NCI-H2227 treated with DMSO at 0.1 percent for 48 hours (cell line): ENCODE results near the gene RBM38.

Experiments
- DNase-seq: peaks from one replicate; lab custom pipeline; 2025; lab: John Stamatoyannopoulos, UW

Gene RBM38

DNA sequence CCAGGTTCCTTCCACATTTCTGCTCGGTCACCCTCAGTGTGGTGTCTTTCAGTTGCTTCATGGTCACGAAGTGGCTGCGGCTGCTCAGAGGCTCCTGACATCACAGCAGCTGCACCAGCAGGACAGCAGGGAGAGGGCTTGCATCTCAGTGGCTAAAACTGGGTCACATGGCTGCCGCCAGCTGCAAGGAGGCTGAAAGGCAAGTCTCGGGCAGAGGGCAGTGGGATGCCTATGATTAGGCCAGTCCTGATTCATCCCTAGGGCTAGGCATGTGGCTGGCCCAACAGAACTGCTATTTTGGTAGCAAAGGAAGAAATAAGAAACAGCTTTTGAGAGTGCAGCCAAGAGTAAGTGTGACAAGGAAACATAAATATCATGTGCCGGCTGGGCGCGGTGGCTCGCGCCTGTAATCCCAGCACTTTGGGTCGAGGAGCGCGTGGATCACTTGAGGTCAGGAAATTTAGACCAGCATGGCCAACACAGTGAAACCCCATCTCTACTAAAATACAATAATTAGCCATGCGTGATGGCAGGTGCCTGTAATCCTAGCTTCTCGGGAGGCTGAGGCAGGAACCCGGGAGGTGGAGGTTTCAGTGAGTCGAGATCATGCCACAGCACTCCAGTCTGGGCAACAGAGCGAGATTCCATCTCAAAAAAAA lies 46.6 kb downstream of the RBM38 start:
- no peak for DNase-seq

DNA sequence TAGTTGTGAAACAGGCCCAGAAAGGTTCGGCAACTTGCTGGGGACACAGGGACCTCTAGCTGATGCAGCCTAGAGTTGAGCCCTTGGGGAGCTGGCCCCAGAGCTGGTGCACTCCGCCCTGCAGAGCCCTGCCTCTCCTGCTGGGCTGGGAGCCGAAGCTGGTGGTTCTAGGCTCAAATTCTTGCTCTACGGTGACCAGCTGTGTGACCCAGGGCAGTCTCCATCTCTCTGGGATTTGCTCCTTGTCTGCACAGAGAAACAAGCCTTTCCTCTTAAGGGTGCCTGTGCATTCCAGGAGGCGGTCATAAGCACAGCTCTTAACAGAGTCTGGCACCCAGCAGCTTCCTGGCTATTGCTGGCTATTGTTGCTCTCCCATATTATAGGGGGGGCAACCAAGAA lies 47.4 kb downstream of the RBM38 start:
- no peak for DNase-seq

DNA sequence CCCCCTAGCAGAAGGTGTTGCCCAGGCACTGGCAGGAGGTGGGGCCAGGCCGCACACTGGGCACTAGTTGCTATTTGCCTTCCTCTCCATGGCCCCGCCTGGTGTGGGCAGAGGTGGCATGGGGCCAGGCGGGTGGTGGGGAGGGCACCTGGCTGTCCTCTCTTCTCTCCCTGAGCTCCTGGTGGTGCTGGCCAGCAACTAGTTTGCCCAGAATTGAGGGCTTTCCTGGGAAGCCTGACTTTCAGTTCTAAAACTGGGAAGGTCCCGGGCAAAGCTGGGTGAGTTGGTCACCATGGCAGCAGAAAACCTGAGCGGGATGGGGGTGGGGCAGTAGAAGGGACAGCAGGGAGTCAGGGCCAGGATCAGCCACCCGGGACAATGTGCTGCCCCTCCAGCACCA lies 48.2 kb downstream of the RBM38 start:
- DNase-seq: no peak

DNA sequence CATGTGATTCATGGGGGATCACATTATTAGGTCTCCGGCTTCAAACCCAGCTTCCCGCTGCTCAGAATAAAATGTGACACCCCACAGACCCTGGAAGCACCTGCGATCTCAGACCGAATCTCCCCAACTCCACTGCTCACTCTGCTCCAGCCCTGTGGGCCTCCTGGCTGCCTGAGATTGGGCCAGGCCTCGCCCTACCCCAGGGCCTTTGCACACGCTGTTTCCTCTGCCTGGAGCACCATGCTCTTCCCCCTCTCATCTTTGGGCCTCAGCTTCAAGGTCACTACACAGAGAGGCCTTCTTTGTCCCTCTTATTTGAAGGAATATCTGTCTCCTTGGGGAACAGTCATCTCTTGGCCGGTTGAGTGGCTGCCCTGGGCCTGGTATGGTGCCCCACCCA lies 48.8 kb downstream of the RBM38 start:
- DNase-seq: no peak

DNA sequence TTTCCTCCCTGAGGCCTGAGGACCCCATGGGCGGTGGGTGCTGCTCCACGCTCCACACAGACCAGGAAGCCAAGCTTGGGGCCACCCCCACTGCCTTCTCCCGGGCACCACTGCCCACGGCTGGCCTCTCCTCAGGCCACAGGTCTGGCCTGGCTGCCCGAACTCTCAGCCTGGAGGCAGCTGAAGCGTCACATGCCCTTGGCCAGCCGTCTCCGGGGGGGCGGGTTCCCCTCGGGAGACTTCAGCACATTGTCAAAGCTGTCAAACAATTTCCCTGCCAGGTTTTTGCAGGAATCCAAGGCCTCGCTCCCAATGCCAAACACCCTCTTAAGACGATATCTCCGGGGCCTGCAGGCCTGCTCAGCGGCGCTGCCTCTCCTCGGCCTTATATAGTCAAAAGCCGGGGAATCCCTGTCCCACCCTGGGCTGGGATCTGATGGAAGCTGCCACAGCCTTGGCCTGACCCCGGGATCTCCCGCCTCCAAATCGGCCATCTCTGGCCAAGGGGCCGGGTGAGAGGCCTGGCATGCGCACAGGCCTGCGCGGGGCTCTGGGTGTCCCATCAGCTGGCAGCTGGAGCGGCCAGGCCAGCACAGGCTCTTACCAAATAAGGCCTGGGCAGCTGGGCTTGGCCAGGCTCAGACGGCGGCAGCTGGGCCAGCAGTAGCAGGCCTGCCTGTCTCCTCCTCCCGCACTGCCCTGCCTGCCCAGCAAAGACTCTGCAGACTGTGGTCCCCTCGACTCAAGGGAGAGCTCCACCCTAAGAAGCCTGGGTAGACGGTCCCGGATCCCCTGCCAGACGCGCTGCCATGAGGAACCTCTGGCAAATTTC lies 49.7 kb downstream of the RBM38 start:
- no peak for DNase-seq

DNA sequence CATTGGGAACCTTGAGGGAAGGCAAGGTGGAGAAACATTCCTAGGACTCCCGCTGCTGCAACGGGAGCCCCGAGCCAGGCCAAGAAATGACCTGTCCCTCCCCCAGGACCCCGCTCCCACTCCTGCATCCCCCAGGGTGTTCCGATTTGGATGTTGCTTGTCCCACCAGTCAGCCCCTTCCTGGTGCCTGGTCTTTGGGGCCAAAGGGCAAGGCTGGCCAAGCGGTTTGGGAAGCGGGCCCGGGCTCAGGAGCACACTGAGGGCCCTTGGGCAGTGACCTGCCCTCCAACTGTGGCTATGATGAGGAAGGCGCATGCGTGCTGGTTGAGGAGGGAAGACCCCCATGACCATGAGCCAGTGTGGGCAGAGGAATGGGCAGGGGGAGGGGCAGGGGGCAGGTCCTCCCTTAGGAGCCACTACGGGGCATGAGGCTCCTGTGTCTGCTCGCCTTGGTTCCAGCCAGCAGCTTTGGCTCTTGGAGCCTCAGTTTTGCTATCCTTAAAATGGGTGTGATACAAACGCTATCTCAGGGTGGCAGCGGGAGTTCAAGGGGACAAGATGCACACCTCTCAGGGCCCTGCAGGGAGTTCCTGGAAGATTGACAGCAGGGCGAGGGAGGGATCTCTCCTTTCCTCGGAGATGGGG lies 50.4 kb downstream of the RBM38 start:
- no peak for DNase-seq

DNA sequence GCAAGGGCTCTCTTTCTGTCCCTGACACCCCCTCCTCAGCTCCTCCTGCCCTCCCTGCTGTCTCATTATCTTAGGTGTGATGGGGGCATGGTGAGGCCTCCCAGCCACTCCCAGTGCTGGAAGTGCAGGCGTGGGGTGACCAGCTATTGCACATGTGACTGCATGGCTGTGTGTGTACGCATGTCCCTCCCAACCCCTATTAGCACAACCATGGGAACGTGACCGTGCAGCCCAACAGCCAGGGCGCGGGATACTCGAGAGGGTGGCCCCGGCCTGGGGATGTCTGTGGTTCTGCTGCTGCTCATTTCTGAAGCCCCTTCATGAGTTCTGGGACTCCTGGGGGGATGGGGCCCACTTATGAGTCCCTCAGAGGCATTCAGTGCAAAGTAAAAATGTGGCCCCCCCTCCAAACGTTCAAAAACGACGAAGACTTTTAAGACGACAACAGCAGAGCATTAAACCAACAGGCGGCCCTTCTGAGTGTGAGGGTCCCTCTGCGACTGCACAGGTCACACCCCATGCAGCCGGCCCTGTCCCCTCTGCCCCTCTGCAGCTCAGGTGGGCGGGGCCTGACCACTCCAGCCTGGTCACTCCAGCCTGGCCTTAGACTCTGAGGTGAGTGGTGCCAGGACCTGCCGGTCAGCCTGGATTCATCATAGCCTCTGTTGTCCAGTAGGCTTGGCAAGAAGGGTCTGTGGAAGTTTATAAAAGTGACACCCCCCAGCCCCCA lies 51.1 kb downstream of the RBM38 start:
- DNase-seq: no peak

DNA sequence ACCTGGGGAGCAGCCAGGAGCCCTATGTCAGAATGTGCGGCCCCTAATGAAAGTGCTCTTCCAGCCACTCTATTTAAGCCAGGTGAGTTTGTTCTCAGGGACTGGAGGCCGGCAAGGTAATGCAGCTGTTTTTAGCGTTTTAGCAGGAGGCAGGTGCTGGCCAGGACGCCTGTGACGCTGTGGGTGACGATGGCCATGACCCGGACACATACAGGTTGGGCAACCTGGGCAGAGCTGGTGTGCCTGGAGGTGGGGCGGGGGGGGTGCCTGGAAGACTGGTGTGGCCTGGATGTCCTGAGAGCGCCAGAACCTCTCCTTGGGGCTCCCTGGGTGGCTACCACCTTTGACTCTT lies 51.7 kb downstream of the RBM38 start:
- no peak for DNase-seq

DNA sequence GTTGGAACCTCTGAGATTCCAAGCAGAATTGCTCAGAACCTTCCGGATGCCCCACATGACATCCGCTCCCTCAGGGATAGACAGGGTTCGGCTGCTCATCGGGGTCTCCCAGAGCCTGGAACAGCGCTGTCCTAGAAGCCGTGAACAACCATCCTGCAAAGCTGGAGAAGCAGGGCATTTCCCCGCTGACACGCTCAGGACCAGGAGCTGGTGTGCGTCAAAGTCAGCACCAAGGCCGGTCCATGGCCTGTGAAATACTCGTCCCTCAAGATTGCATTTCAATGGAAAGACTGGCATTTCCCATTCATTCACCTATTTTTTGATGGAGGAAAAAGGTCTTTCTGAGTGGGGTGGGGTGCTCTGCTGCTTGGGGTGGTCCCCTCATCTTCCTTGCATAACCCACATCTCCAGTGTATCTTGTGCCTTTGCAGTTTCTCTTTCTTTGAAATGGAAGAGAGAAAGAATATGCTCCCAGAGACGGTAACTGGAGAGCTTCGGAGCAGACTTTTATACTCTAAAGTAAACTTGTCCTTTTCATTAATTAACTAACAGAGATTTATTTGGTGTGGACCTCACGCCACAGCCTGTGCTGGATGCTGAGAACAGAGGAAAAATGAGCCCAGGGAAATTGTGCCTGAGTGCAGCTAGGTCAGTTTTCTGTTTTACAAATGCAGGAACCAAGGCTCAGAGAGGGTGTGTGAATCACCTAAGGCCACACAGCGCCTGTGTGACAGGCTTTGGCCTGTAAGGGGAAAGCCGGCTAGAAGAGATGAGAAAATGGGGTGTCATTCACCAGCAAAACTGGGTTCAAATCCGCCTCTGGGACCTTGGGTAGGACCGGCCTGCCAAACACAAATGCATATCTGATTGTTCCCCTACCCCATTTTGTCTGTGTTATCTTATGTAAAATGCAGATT lies 52.4 kb downstream of the RBM38 start:
- no peak for DNase-seq

DNA sequence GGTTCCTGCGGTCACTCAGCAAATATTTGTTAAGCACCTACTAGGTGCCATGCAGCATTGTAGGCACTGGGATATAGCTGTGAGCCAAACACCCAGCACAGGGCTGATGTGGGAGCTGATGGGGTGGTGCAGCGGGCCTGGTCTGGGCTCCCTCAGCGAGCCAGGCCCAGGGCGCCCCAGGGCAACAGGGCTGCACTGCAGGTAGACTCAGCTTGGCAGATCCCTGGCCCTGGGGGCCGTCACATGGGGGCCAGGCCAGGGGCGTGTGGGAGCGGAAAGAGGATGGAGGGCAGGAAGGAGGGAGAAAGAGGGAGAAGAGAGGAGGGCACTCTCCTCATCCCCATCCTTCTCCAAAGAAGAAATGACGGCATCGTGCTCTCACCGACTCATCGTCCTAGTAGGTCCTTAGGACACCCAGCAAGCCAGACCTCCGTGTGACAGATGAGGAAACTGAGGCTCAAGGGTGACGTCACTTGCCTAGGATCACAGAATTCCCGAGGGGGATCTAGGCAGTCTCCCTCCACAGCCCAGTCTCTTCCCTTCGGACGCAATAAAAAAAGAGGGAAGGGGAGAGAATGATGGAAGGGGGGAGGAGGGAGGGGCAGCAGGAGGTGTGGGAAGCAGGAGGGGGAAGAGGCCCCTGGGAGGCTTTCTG lies 53.3 kb downstream of the RBM38 start:
- DNase-seq: no peak

DNA sequence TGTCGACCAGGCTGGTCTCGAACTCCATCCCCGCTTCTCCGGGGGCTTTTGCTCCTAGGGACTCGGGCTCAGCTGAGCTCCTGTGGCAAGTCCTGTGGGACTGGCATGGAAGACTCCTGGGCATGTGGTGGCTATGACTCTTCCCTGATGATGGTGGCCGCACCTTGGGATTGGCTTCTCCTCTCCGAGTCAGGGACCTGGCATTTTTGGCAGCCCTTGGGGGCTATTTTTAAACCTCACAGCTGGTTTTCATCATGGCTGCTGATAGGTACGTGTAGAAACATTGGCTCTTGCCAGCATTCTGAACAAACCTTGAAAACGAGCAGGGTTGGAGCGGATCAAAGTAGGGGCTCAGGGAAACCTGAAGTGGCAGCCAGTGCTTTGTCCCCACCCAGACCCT lies 54.1 kb downstream of the RBM38 start:
- DNase-seq: no peak

DNA sequence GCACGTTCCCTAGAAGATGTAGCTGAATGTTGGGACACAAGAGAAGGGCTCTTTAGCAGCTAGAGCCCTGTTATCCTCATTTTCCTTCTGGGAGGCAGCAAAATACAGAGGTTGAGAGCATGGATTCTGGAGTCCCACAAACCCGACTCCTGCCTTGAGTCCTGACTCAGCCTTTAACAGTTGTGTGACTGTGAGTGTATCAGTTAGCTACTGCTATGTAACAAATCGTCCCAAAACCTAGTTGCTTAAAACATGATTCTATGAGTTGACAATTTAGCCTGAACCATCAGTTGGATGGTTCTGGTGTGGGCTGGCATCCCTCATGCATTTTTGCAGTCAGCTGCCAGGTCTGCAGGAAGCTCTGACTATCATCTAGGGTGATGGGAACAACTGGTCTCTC lies 54.6 kb downstream of the RBM38 start:
- DNase-seq: no peak

DNA sequence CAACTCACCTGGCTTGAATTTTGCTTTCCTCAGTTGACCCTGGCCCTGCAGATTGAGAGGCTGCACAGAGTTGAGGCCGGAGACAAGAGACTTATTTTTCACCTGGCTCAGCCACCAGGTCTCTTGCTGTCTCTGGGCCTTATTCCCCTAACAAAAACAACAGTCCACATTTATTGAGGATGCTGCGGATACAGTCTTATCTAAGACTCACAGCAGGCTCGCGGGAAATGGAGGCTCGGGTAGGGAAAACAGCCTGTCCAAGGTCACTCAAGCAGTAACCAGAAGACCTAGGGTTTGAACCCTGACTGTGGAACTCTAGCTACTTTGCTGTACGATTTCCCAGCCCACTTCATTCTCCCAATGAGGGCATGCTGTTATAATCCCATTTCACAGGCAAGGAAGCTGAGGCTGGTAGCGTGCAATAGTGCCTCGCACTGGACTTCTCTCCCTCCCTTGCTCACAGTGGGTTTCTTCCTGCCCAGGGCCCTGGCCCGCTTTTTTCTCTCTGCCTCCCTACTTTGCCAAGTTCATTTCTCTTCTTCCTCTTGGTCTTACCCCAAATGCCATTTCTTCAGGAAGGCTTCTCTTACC lies 57.7 kb downstream of the RBM38 start:
- no peak for DNase-seq

DNA sequence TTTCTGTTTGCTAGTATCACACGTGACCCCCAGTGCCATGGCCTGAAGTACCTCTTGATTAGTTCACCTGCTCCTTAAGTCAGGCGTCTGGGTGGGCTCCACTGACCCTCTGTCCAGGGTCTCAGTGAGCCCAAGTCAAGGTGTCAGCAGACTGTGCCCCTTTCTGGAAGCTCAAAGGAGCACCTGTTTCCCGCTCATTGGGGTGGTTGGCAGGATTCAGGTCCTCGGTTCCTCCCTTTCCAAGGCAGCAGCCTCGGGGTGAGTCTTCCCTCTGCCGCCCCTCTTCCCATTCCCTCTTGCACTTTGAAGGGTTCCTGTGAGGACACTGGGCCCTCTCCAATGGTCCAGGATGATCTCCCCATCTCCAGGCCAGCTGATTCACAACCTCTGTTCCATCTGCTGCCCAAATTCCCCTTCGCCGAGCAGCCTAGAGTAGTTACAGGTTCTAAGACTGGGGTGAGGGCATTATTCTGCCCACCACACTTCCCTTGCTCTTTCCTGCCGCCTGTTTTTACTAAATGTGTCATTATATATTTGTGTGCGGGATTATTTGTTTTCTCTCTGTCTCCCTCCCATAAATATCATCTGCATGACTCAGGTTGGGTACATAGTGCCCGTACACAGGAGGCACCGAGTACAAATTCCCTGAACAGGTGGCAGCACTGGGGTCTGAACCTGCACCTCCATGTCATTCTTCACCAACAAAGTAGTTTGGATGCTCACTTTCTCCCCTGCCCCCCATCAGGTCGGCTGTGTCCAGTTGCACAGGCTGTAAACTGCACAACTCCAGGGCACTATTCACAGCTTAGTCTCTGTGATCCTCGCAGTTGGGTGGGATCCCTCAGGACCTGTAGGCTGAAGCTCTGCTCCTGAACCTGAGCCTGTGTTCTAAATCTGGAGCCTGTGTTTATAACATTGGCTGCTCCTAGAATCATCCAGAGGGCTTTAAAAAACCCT lies 58.5 kb downstream of the RBM38 start:
- DNase-seq: no peak

DNA sequence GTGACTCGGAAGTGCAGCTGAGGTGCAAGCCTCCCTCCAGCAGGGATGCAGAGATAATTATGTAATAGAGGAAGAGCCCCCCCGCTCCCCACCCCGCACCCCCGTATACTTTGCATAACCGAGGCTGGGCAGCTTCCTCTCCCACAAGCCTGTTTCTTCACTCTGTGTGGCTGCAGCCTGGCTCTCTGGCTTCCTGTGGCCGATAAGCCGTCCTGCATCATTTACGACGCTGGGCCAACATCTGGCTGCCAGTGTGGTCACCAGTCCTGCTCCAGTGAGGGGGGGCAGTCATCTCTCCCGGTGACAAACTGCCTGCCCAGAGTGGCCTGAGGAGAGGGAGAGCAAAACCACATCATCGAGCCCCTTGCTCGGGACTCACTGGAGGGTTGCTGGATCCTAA lies 59.2 kb downstream of the RBM38 start:
- DNase-seq: no peak

DNA sequence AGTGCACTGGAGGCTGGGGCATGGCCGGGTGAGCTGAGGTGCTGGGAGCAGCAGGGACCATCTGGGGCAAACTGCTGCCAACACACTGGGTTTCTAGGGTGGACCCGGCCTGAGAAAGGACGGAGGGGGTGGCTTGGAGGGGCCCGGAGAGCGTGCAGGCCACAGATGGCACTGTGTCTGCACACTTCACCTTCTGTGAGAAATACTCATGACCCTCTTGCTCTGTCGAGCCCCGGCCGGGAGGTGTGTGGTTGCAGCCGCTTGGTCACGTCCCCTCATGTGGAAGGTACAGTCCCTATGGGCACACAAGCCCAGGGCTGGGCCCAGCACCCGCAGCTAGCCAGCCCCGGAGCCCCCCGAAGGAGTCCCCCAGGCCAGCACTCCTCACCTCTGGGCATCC lies 59.7 kb downstream of the RBM38 start:
- no peak for DNase-seq

DNA sequence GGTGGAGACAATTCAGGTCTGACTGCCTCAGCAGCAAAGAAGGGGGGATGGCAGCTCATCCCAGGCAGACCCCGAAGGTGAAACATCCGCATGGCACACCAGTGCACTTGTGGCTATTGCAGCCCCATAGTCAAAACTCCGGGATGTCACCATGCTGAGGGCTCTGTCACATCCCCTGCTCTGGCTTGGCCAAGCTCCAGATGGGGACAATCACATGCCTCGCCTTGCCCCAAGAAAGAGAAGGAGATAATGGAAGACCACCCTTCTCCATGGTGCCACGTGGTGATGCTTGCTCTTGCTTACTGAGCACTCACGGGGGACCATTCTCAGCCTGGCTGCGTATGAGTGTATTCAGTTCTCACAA lies 60.2 kb downstream of the RBM38 start:
- no peak for DNase-seq

DNA sequence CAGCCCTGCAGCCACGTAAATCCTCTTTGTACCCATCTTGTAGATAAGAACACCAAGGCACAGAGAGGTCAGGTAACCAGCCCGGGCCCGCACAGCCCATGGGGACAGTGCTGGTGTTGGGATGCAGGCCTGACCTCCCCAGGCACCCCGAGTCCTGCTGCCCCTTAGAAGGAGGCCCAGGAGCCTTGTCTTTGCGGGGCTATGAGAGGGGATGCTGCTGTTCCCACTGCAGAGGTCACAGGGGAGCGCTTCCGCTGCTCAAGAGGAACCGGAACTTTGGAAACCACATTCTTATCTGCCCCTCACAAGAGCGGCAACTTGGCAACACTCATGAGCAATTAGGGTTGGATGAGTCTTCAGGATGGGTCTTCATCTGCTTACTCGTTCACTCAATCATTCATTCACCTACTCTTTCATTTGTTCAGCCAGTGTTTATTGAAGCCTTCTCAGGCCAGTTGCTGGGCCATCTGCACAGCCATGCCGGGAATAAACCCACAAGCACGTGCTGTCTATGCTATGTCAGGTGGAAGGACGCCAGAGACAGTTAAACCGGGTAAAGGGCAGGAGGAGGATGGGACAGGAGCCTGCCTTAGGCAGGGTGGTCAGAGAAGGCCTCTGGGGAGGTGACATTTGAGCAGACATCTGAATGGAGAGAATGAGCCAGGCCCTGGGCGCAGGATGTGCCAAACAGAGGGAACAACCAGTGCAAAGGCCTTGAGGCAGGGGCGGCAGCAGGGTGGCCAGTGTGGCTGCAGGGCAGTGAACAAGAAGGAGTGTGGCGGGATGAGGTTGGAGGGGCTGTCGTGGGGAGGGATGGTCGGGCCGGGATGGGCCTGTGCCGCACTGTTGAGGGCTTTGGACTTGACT lies 60.8 kb downstream of the RBM38 start:
- DNase-seq: no peak

DNA sequence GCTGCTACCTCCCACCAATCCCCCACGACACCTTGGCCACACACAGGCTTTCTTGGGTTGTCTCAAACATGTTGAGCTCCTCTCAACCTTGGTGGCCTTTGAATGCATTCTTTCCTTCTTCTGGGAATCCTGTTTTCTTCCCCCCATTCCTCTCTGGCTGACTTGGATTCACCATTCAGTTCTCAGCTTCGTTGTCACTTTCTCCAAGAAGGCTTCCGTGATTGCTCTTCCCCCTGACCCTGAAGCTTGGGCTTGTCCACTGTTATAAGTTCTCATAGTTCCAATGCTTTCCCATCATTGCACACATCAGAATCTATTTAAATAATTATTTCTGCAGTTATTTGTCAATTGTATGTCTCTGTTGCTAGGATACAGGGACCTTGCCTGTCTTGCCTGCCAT lies 64.2 kb downstream of the RBM38 start:
- DNase-seq: no peak
